ENCODE results near the gene FARP2. TPM values are rescaled to one million over a fixed set of nuclear protein-coding genes. Genes with fewer than 3 reads are reported as not detected.

The FARP2 gene
- total and polyA plus RNA-seq, 2 of the 13 experiments (the other 11 are each of a cell fraction or from before 2014, with no cell fraction given) = 28.0 to 45.4 TPM

DNA sequence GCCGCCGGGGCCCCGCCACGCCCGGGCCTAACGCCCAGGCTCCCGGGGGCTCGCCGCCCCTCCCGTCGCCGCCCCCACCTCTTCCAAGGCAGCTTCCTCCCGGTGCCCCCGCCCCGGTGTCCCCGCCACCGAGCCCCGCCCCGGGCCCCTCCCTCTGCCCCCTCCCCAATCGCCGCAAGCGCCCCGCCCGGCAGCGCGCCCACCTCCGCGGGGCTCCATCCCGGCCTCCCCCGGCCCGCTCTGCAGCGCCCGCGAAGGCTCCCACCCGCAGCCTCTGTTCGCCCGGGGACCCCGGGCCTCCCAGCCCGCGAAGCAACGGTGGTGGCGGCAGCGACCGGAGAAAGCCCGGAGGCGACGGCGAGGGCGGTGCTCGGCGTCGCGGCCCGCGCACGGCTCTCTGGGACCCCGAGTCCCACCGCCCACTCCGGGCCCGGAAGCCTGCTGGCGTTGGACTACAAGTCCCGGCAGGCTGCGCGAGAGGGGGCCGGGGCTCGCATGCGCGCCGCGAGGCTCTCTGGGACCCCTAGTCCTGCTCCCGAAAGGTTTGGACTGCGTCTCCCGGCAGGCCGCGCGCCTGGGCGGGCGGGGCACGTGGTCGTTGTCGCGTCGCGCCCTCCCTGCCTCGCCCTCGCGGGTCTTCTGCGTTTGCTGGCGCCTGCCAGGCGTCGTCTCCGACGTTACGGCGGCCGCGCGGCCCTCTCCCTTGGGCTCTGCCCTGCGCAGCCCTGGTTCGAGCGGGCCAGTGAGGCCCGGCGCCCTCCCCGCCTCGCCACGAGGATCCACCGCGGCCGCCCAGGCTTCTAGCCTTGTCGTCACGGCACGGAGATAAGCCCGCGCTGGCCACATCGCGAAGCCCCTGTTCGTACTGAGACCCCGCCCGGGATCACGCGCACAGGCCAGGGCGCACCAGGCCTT lies 152.4 kb downstream of the FARP2 start, which contains the start of gene STK25 (continued):
- TF ChIP-seq, protein P1, sequence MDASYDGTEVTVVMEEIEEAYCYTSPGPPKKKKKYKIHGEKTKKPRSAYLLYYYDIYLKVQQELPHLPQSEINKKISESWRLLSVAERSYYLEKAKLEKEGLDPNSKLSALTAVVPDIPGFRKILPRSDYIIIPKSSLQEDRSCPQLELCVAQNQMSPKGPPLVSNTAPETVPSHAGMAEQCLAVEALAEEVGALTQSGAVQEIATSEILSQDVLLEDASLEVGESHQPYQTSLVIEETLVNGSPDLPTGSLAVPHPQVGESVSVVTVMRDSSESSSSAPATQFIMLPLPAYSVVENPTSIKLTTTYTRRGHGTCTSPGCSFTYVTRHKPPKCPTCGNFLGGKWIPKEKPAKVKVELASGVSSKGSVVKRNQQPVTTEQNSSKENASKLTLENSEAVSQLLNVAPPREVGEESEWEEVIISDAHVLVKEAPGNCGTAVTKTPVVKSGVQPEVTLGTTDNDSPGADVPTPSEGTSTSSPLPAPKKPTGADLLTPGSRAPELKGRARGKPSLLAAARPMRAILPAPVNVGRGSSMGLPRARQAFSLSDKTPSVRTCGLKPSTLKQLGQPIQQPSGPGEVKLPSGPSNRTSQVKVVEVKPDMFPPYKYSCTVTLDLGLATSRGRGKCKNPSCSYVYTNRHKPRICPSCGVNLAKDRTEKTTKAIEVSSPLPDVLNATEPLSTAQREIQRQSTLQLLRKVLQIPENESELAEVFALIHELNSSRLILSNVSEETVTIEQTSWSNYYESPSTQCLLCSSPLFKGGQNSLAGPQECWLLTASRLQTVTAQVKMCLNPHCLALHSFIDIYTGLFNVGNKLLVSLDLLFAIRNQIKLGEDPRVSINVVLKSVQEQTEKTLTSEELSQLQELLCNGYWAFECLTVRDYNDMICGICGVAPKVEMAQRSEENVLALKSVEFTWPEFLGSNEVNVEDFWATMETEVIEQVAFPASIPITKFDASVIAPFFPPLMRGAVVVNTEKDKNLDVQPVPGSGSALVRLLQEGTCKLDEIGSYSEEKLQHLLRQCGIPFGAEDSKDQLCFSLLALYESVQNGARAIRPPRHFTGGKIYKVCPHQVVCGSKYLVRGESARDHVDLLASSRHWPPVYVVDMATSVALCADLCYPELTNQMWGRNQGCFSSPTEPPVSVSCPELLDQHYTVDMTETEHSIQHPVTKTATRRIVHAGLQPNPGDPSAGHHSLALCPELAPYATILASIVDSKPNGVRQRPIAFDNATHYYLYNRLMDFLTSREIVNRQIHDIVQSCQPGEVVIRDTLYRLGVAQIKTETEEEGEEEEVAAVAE (CRISPR knock-in tag; IDR thresholded peaks at IDR 0.05; ENCODE audit: borderline replicate concordance) = peak; percentile 67
- peak; percentile 100 for TF ChIP-seq ZNF766 (CRISPR knock-in tag; IDR thresholded peaks at IDR 0.05; ENCODE audit: borderline replicate concordance)
- TF ChIP-seq, protein P2, sequence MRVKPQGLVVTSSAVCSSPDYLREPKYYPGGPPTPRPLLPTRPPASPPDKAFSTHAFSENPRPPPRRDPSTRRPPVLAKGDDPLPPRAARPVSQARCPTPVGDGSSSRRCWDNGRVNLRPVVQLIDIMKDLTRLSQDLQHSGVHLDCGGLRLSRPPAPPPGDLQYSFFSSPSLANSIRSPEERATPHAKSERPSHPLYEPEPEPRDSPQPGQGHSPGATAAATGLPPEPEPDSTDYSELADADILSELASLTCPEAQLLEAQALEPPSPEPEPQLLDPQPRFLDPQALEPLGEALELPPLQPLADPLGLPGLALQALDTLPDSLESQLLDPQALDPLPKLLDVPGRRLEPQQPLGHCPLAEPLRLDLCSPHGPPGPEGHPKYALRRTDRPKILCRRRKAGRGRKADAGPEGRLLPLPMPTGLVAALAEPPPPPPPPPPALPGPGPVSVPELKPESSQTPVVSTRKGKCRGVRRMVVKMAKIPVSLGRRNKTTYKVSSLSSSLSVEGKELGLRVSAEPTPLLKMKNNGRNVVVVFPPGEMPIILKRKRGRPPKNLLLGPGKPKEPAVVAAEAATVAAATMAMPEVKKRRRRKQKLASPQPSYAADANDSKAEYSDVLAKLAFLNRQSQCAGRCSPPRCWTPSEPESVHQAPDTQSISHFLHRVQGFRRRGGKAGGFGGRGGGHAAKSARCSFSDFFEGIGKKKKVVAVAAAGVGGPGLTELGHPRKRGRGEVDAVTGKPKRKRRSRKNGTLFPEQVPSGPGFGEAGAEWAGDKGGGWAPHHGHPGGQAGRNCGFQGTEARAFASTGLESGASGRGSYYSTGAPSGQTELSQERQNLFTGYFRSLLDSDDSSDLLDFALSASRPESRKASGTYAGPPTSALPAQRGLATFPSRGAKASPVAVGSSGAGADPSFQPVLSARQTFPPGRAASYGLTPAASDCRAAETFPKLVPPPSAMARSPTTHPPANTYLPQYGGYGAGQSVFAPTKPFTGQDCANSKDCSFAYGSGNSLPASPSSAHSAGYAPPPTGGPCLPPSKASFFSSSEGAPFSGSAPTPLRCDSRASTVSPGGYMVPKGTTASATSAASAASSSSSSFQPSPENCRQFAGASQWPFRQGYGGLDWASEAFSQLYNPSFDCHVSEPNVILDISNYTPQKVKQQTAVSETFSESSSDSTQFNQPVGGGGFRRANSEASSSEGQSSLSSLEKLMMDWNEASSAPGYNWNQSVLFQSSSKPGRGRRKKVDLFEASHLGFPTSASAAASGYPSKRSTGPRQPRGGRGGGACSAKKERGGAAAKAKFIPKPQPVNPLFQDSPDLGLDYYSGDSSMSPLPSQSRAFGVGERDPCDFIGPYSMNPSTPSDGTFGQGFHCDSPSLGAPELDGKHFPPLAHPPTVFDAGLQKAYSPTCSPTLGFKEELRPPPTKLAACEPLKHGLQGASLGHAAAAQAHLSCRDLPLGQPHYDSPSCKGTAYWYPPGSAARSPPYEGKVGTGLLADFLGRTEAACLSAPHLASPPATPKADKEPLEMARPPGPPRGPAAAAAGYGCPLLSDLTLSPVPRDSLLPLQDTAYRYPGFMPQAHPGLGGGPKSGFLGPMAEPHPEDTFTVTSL (CRISPR knock-in tag; IDR thresholded peaks at IDR 0.05; ENCODE audit: borderline replicate concordance) = peak; percentile 78; the same call in 1 of the 2 replicates
- TF ChIP-seq, protein P3, sequence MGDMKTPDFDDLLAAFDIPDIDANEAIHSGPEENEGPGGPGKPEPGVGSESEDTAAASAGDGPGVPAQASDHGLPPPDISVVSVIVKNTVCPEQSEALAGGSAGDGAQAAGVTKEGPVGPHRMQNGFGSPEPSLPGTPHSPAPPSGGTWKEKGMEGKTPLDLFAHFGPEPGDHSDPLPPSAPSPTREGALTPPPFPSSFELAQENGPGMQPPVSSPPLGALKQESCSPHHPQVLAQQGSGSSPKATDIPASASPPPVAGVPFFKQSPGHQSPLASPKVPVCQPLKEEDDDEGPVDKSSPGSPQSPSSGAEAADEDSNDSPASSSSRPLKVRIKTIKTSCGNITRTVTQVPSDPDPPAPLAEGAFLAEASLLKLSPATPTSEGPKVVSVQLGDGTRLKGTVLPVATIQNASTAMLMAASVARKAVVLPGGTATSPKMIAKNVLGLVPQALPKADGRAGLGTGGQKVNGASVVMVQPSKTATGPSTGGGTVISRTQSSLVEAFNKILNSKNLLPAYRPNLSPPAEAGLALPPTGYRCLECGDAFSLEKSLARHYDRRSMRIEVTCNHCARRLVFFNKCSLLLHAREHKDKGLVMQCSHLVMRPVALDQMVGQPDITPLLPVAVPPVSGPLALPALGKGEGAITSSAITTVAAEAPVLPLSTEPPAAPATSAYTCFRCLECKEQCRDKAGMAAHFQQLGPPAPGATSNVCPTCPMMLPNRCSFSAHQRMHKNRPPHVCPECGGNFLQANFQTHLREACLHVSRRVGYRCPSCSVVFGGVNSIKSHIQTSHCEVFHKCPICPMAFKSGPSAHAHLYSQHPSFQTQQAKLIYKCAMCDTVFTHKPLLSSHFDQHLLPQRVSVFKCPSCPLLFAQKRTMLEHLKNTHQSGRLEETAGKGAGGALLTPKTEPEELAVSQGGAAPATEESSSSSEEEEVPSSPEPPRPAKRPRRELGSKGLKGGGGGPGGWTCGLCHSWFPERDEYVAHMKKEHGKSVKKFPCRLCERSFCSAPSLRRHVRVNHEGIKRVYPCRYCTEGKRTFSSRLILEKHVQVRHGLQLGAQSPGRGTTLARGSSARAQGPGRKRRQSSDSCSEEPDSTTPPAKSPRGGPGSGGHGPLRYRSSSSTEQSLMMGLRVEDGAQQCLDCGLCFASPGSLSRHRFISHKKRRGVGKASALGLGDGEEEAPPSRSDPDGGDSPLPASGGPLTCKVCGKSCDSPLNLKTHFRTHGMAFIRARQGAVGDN (CRISPR knock-in tag; IDR thresholded peaks at IDR 0.05) = peak; percentile 99
- peak; percentile 97; the same call in 1 of the 2 replicates for TF ChIP-seq KLF15 (CRISPR knock-in tag; IDR thresholded peaks at IDR 0.05; ENCODE audit: borderline replicate concordance)
- peak; percentile 81 for TF ChIP-seq CREB1 (IDR thresholded peaks at IDR 0.05)
- no peak for TF ChIP-seq CREB1 (CRISPR knock-in tag; IDR thresholded peaks at IDR 0.05)
- TF ChIP-seq, protein P4, sequence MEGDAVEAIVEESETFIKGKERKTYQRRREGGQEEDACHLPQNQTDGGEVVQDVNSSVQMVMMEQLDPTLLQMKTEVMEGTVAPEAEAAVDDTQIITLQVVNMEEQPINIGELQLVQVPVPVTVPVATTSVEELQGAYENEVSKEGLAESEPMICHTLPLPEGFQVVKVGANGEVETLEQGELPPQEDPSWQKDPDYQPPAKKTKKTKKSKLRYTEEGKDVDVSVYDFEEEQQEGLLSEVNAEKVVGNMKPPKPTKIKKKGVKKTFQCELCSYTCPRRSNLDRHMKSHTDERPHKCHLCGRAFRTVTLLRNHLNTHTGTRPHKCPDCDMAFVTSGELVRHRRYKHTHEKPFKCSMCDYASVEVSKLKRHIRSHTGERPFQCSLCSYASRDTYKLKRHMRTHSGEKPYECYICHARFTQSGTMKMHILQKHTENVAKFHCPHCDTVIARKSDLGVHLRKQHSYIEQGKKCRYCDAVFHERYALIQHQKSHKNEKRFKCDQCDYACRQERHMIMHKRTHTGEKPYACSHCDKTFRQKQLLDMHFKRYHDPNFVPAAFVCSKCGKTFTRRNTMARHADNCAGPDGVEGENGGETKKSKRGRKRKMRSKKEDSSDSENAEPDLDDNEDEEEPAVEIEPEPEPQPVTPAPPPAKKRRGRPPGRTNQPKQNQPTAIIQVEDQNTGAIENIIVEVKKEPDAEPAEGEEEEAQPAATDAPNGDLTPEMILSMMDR (CRISPR knock-in tag; IDR thresholded peaks at IDR 0.05) = no peak; the same call in 1 of the 2 replicates

Data from HepG2 (cell line).